HG02970 (cell line): Measurements from ENCODE around the gene DNAJC13.
"Not testable (repeated sequence)": the region's sequence is repeated elsewhere in the genome, so short reads cannot be mapped to it uniquely, and the experiment has no call there.

Experiments used
- ATAC-seq: cut with Tn5 transposase; IDR thresholded peaks from one replicate; pipeline ENCODE4 v1.9.1; 2021; ENCODE audit warnings: mild to moderate bottlenecking, moderate library complexity, moderate number of reproducible peaks; ENCODE audit not compliant: unreplicated experiment, low FRiP score

The DNAJC13 gene

DNA sequence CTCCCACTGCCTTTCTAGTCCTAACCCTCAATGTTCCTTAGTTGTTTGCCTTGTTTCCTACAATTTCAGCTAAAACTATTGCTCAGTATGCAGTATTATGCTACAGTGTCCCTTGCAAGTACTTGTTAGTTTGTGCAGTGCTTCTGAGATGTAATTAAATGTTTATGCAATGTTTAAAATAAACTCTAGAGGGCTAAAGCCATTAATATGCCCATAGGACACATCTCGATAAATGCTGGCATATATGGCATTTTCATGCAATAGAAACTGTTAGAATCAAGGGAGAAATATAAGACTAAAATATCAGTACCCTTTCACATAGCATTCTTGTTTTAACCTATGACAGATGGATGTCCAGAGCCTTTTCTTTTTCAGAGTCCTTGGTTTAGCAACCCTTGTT, 120.0 kb downstream of the DNAJC13 start:
- no peak for ATAC-seq

- no peak for ATAC-seq
These were observed 120.8 kb downstream of the DNAJC13 start for GRCh38 chr3:132538072-132538471.

- ATAC-seq, result no peak
These were observed 122.4 kb downstream of the DNAJC13 start for GRCh38 chr3:132539681-132540080.

DNA sequence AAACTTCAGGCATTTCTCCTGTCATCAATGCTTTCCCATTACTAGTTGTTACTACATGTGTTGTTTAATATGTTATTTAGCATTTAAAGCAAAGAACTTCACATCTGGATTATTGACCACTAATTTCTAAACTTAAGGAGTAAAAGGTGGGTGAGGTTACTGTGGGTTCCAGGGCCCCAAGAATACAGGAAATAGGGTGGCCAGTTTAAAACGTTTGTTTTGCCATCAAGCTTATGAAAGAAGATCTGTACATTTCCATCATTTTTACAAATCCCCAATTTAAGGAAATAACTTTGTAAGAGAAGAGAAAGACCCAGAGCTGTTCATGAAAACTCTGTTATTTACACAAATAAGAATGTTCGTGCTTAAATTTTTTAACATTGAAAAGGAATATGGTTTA, 125.3 kb downstream of the DNAJC13 start:
- no peak for ATAC-seq

DNA sequence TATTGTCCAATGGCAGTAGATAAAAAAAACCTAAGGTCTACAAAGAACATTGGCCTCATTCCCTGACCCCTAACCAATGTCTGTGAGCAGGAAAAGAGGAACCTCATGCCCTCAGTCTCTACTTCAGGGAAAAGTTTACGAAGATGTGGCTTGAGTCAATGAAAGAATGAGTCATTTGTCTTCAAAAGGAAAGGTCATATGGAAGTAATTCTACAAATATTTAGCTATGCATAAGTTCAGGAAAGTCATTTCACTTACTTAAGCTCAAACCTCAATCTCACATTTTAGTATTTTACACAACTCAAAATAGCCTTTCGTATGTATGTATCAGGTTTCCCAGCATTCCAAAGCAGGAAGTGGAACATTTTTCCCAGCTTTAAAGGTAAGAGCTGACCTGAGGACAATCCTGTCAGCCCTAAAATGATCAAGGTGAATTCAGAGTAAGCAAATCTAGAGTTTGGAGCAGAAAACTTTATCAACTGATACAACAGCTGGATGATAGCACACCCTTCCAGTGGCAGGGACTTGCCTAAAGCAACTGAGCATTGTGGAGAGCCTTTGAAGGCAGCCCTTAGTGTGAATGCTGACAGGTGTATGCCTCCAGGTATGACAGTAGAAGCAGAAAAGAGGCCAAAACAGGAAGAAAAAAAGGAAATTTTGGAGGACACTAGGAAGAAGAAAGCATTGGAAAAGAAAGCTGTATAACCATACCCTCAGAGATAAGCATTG, 125.9 kb downstream of the DNAJC13 start:
- no peak for ATAC-seq

DNA sequence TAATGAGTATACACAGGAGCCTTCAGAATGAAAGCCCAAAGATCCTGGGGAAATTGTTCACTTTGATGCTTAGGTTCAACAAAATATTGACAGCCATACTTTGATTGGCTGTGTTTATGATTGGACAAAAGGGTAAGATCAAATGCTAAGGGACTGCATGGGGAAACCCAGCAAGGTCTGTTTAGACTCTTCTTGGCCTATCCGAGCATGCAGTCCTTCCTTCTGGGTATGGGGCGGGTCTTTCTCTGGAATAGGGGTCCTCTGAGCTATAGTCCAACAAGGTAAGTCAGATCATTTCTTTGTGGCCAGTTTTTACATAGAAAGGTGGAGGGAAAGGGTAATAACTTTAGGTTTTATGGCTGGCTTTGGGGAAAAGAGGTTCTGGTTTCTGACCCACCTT, 126.8 kb downstream of the DNAJC13 start:
- no peak for ATAC-seq

GRCh38 chr3:132545471-132545870, 128.2 kb downstream of the DNAJC13 start:
- no peak for ATAC-seq

DNA sequence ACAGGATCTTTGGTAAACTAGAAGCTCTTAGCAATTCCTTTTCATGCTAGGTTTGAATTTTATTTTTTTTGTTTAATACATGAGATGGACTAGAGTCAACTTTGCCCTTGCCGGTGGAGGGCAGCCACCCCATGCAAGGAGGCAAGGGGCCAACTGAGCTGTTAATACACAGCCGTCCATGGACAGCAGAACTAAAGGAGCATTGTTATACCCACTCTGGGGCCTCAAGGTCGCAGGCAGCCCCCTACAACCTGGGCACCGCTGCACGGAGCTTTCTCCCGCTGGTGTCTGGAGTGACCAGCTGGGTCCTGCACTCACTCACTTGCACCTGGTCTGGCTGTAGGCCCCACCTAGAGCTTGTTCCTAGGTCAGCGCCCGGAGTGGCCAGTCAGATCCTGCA, 131.9 kb downstream of the DNAJC13 start:
- no peak for ATAC-seq

DNA sequence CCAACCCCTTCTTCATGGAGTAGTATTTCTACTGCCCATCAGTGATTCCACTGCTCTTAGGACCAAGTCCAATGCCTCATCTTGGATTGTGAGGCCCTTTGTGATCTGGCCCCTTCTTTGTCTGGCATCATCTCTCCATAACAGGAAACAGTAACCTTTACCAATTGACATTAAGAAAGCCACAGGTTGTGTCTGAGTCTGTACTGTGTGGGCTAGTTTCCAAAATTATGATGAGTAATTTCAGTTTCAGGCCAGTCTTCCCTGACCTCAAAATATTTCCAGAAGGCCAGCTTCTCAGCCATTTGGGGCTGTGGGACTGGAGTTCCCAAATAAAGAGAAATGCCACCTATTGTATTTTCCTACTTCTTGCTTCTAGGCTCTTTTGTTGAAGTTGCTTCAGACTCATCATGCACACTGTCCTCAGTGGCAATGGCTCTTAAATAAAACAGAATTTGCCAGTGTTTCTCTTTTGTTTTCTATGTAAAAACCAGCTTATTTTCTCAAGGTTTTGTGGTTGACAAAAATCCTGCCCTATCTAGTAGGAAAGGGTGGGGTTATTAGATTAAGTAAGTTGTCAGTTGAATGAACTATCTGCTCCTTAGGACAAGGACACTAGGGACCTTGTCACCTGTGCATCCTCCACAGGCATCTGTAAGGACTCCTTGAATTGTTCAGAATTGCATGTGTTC, 132.7 kb downstream of the DNAJC13 start:
- no peak for ATAC-seq

GRCh38 chr3:132550579-132551305, 133.4 kb downstream of the DNAJC13 start:
- no peak for ATAC-seq

GRCh38 chr3:132553826-132554225, 136.5 kb downstream of the DNAJC13 start:
- ATAC-seq, result no peak

GRCh38 chr3:132554437-132554836, 137.1 kb downstream of the DNAJC13 start:
- ATAC-seq, result no peak

GRCh38 chr3:132555306-132556035, 138.2 kb downstream of the DNAJC13 start:
- ATAC-seq, result no peak

GRCh38 chr3:132556036-132556386, 138.7 kb downstream of the DNAJC13 start:
- ATAC-seq, result not testable (repeated sequence)

GRCh38 chr3:132556508-132557159, 139.3 kb downstream of the DNAJC13 start:
- ATAC-seq, result no peak

GRCh38 chr3:132561003-132561402, 143.7 kb downstream of the DNAJC13 start:
- no peak for ATAC-seq

- ATAC-seq, result no peak
These were observed 146.2 kb downstream of the DNAJC13 start for GRCh38 chr3:132563420-132564069.

DNA sequence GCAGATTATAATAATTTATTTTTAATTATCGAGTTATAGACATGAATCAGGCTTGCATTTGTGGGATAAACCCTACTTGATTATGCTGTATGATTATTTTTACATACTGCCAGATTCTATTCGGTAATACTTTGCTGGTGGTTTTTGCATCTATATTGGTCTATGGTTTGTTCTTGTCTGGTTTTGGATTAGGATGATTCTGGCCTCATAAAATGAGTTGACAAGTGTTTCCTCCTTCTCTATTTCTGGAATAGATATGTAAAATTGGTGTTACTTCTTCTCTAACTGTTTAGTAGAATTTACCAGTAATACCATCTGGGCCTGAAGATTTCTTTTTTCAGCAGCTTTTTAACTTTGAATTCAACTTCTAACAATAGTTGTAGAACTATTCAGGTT, 146.8 kb downstream of the DNAJC13 start:
- ATAC-seq, result no peak

GRCh38 chr3:132568422-132568821, 151.1 kb downstream of the DNAJC13 start:
- ATAC-seq, result no peak

DNA sequence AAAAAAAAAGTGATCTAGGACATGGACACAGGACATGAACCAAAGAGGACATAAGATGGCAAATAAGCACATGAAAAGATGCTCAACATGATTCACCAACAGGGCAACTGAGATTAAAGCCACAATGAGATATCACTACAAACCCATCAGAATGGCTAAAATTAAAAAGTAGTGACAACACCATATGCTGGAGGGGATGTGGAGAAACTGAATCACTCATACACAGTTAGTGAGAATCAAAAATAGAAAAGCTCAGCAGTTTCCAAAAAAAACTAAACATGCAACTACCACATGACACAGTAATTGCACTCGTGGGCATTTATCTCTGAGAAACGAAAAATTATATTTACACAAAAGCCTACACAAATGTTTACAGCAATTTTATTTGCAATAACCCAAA, 151.9 kb downstream of the DNAJC13 start:
- no peak for ATAC-seq
